ENCODE results near the gene SLIT3.

SLIT3 gene

DNA sequence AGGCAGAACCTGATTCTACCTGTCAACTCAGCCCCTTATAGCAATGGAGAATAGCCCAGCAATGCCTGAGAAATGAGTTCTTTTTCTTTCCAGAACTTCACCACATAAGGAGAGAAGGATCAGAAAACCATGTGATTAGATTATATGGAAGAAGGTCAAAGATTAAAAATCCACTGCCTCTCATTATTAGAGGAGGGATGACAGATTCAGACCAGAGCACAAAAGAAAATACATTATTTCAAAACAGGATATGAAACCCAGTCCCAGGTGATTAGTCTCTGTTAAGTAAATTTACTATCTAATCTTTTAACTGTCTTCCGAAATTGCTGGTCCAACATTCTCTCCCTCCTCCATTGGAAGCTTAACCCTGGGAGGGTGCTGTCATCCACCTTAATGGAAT is 322.4 kb downstream of the SLIT3 start:
- no peak overlapping the region for H3K9ac ChIP-seq (ENCODE audit: low read length)
- no peaks in the 10 kb centered on the region for H3K36me3 ChIP-seq (ENCODE audit: control insufficient read depth, insufficient read depth, low read length)
- H3K4me1 ChIP-seq (ENCODE audit: control insufficient read depth, insufficient read depth, low read length): peaks cover 4% of the 10 kb centered on the region; the same call in 1 of the 2 replicates
- H3K4me3 ChIP-seq (ENCODE audit: low read depth, low read length): no peak overlapping the region
- H3K27me3 ChIP-seq (ENCODE audit: control insufficient read depth, insufficient read depth, low read length): no peaks in the 10 kb centered on the region
- H3K27ac ChIP-seq (ENCODE audit: low read depth, low read length): no peak overlapping the region
- no peaks in the 10 kb centered on the region for H3K9me3 ChIP-seq (ENCODE audit: control insufficient read depth, insufficient read depth, low read depth, low read length)

DNA sequence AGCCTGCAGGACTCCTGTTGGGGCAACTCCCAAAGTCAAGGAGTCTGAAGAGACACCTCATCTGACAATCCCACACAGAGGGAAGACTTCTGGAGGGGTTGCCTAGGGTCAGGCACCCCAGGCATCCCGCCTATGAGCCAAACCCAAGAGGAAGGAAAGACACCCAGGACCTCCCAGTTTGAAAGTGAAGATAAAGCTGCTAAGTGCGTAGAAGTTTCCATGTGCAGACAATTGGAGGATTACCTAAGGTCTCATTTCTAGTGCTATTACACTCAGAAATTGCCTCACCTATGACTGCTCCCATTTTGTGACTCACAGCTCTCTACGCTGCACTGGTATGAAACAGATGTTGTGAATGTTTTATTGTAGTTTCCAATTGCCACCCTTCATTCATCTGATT is 322.9 kb downstream of the SLIT3 start:
- Histone ChIP-seq H3K4me3 (ENCODE audit: low read depth, low read length) (no peak overlapping the region), H3K4me1 (ENCODE audit: control insufficient read depth, insufficient read depth, low read length) (peaks cover 4% of the 10 kb centered on the region; the same call in 1 of the 2 replicates), H3K9me3 (ENCODE audit: control insufficient read depth, insufficient read depth, low read depth, low read length) (no peaks in the 10 kb centered on the region), H3K9ac (ENCODE audit: low read length) (no peak overlapping the region), H3K36me3 (ENCODE audit: control insufficient read depth, insufficient read depth, low read length) (no peaks in the 10 kb centered on the region), H3K27me3 (ENCODE audit: control insufficient read depth, insufficient read depth, low read length) (no peaks in the 10 kb centered on the region), H3K27ac (ENCODE audit: low read depth, low read length) (no peak overlapping the region)

DNA sequence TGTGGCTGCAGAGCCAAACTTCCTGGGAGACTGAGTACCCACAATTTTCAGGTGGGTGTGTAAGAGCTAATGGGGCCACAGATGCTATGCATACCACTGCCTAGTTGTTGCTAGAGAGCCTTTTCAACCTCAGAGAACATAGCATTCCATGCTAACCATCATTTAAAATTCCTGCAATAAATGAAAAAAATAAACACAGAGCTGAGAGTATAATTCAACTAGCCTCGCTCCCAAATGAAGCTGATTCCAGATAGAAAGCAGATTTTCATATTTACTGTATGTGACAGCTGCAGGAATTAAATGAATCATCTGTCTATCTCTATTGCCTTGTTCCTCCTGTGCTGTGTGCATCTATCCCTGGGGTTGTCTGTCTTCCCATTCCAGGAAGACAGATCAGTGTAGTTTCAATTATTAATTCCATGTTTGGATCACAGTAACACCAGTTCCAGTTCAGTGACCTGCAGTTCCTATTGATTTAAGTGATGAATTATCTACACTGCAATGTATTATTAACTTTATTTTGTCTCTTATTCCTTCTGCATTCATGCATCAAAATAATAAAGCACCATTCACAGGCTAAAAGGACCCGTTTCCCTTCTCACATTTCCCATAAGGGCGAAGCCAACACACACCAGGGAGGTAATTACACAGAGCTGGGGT is 324.5 kb downstream of the SLIT3 start:
- H3K4me3 ChIP-seq (ENCODE audit: low read depth, low read length): no peak overlapping the region
- no peaks in the 10 kb centered on the region for H3K9me3 ChIP-seq (ENCODE audit: control insufficient read depth, insufficient read depth, low read depth, low read length)
- no peak overlapping the region for H3K9ac ChIP-seq (ENCODE audit: low read length)
- no peaks in the 10 kb centered on the region for H3K27me3 ChIP-seq (ENCODE audit: control insufficient read depth, insufficient read depth, low read length)
- peaks cover 4% of the 10 kb centered on the region; the same call in 1 of the 2 replicates for H3K4me1 ChIP-seq (ENCODE audit: control insufficient read depth, insufficient read depth, low read length)
- H3K27ac ChIP-seq (ENCODE audit: low read depth, low read length): no peak overlapping the region
- H3K36me3 ChIP-seq (ENCODE audit: control insufficient read depth, insufficient read depth, low read length): no peaks in the 10 kb centered on the region

DNA sequence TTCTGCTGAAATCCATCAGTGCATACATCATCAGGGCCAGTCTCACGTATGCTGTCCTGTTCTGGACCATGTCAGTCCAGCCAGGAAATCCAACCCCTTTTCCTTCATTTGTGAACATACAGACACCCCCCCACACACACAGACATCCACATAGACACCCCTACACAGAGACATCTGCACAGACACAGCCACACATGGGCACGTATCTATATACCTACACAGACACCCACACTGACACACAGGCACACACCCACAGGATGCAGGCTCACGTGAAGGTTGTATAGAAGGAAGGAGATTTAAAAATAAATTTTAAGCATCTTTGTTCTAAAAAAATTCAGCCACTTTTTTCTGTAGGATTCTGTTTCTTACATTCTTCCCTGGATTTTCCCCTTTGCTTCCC is 325.6 kb downstream of the SLIT3 start:
- Histone ChIP-seq H3K27me3 (ENCODE audit: control insufficient read depth, insufficient read depth, low read length) (no peaks in the 10 kb centered on the region), H3K4me3 (ENCODE audit: low read depth, low read length) (no peak overlapping the region), H3K9ac (ENCODE audit: low read length) (no peak overlapping the region), H3K9me3 (ENCODE audit: control insufficient read depth, insufficient read depth, low read depth, low read length) (no peaks in the 10 kb centered on the region), H3K4me1 (ENCODE audit: control insufficient read depth, insufficient read depth, low read length) (peaks cover 4% of the 10 kb centered on the region; the same call in 1 of the 2 replicates), H3K36me3 (ENCODE audit: control insufficient read depth, insufficient read depth, low read length) (no peaks in the 10 kb centered on the region), H3K27ac (ENCODE audit: low read depth, low read length) (no peak overlapping the region)

DNA sequence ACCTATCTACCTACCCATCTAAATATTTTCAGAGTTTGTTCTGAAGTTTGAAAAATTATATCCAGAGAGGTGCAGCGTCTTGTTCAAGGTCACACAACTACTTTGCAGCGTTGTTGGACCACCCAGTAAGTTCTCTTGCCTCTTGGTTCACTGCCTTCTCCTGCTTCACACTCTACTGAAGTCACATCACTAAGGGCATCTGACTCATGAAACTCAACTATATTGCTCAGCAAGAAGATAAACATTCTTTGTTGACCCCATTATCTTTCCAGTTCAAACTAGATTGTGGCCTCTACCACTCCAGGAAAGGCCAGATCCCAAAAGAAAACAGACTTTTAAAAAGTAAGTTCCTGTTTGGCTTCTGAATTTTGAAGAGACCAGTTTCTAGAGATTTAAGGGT is 326.9 kb downstream of the SLIT3 start:
- Histone ChIP-seq H3K27me3 (ENCODE audit: control insufficient read depth, insufficient read depth, low read length) (no peaks in the 10 kb centered on the region), H3K9me3 (ENCODE audit: control insufficient read depth, insufficient read depth, low read depth, low read length) (no peaks in the 10 kb centered on the region), H3K4me1 (ENCODE audit: control insufficient read depth, insufficient read depth, low read length) (peaks cover 4% of the 10 kb centered on the region; the same call in 1 of the 2 replicates), H3K27ac (ENCODE audit: low read depth, low read length) (no peak overlapping the region), H3K9ac (ENCODE audit: low read length) (no peak overlapping the region), H3K4me3 (ENCODE audit: low read depth, low read length) (no peak overlapping the region), H3K36me3 (ENCODE audit: control insufficient read depth, insufficient read depth, low read length) (no peaks in the 10 kb centered on the region)

DNA sequence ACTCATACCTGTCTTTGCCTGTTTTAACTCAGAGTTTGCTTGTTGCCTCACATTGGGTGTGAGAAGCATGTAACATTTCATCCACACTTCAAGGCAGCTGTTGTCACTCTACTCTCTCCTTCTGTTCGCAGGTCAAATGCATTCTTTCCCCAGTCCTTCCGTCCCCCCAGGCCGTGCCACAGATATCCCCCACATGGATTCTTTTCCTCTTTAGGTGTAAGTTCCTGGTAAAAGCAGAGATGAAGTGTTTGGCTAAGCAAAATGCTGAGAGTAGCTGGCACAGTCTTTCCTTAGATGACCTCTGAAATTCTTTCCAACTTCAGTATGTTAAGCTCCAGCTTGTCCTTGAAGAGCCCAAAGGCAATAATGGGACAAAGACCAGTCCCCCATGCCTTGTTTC is 328.2 kb downstream of the SLIT3 start:
- Histone ChIP-seq H3K4me3 (ENCODE audit: low read depth, low read length) (no peak overlapping the region), H3K9ac (ENCODE audit: low read length) (no peak overlapping the region), H3K27ac (ENCODE audit: low read depth, low read length) (no peak overlapping the region), H3K4me1 (ENCODE audit: control insufficient read depth, insufficient read depth, low read length) (peaks cover 4% of the 10 kb centered on the region; the same call in 1 of the 2 replicates), H3K9me3 (ENCODE audit: control insufficient read depth, insufficient read depth, low read depth, low read length) (no peaks in the 10 kb centered on the region), H3K27me3 (ENCODE audit: control insufficient read depth, insufficient read depth, low read length) (no peaks in the 10 kb centered on the region), H3K36me3 (ENCODE audit: control insufficient read depth, insufficient read depth, low read length) (no peaks in the 10 kb centered on the region)

DNA sequence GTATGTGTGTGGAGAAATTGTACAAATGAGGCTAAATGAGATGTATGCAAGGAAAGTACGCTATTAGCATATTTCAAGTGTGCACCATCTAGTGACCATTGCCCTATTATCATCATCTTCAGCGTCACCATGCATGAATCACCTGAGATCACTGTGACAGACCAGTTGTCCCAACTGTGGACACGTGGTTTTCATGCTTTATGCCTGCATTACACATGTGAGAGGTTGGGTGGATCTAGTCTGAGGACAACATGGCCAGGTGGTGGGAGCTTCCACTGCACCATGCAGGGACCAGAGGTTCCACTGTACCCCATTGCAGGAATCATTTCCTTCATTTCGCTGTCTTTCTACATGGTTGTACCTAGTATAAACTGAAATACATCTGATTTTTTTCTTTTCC is 329.8 kb downstream of the SLIT3 start:
- Histone ChIP-seq H3K9me3 (ENCODE audit: control insufficient read depth, insufficient read depth, low read depth, low read length) (no peaks in the 10 kb centered on the region), H3K27ac (ENCODE audit: low read depth, low read length) (no peak overlapping the region), H3K27me3 (ENCODE audit: control insufficient read depth, insufficient read depth, low read length) (no peaks in the 10 kb centered on the region), H3K9ac (ENCODE audit: low read length) (no peak overlapping the region), H3K4me1 (ENCODE audit: control insufficient read depth, insufficient read depth, low read length) (no peaks in the 10 kb centered on the region; the same call in 1 of the 2 replicates), H3K36me3 (ENCODE audit: control insufficient read depth, insufficient read depth, low read length) (no peaks in the 10 kb centered on the region), H3K4me3 (ENCODE audit: low read depth, low read length) (no peak overlapping the region)

DNA sequence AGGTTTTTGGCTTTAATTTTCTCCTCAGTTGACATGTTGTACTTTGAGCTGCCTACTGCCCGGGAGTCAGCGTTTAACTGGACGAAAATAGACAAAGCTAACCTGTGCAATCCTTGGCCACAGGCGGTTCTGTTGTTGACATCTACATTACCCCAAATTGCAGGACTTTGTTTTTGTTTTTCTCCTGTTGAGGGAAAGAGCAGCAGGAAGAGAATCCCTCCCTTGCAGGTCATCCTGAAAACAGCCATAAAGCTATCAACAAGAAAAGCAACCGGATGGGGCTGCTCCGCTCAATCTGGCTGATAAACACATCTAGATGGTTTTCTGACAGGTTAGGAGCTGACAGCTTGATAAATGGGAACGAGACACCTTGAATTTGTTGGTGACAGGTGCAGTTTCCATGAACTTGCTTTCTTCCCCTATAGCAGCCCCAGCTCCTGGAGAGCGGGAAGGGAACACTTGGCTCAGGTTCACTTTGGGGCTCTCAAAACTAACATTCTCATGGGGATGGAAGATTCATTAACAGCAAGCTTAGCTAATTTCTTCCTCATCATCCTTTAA is 331.5 kb downstream of the SLIT3 start:
- Histone ChIP-seq H3K4me1 (ENCODE audit: control insufficient read depth, insufficient read depth, low read length) (no peaks in the 10 kb centered on the region), H3K9ac (ENCODE audit: low read length) (no peak overlapping the region), H3K4me3 (ENCODE audit: low read depth, low read length) (no peak overlapping the region), H3K27me3 (ENCODE audit: control insufficient read depth, insufficient read depth, low read length) (no peaks in the 10 kb centered on the region), H3K27ac (ENCODE audit: low read depth, low read length) (no peak overlapping the region), H3K9me3 (ENCODE audit: control insufficient read depth, insufficient read depth, low read depth, low read length) (no peaks in the 10 kb centered on the region), H3K36me3 (ENCODE audit: control insufficient read depth, insufficient read depth, low read length) (no peaks in the 10 kb centered on the region)

DNA sequence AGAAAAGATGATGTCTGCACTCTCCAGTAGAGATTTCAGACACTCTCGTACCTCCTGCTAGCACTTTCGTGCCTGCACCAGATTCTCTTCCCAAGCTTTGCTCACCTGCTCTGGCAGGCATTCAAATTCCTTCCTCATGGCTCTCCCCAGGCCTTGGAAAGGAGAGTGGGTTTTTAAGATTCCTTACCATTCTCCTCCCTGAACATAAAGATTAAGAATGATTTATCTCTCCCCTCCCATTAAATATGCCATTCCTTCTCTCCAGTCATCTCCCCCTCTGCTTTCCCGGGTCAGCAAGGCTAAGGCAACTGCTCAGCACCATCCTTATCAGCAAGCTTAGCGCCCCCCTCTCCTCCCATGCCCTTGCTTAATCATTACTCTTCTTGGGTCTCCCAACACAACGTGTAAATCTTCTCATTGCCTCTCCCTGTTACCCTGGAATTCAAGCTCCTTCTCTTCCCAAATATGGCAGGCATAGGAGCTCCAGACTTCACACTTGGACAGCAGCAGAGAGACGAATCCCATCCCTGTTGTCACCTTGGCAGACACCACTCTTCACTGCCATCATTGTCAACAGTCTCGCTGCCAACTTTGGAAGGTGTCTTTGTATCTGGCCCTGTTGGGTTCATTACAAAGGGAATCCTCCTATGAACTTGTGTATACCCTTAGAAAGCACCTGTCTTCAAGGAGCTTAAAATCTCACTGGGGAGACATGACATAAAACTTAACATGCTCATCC is 332.9 kb downstream of the SLIT3 start:
- Histone ChIP-seq H3K9me3 (ENCODE audit: control insufficient read depth, insufficient read depth, low read depth, low read length) (no peaks in the 10 kb centered on the region), H3K27ac (ENCODE audit: low read depth, low read length) (no peak overlapping the region), H3K27me3 (ENCODE audit: control insufficient read depth, insufficient read depth, low read length) (no peaks in the 10 kb centered on the region), H3K4me1 (ENCODE audit: control insufficient read depth, insufficient read depth, low read length) (no peaks in the 10 kb centered on the region), H3K36me3 (ENCODE audit: control insufficient read depth, insufficient read depth, low read length) (no peaks in the 10 kb centered on the region), H3K9ac (ENCODE audit: low read length) (no peak overlapping the region), H3K4me3 (ENCODE audit: low read depth, low read length) (no peak overlapping the region)

DNA sequence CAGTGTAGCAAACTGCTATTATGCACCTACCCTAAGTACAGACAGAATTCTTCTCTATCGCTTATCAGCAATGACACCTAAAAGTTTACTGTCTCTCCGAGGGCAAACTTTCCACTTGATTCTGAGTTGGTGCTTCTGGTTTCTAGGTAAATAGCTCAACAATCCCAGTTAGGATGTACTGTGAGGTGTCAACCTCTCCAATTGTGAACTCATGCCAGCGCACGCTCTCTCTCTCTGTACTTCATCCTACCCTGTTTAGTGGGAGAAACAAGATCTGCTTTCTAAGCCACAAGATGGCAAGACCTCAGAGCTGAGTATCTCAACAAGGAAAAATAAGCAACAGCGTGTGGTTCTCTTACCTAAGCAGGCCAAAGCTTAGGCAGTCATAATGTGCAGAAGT is 335.3 kb downstream of the SLIT3 start:
- no peaks in the 10 kb centered on the region for H3K9me3 ChIP-seq (ENCODE audit: control insufficient read depth, insufficient read depth, low read depth, low read length)
- H3K36me3 ChIP-seq (ENCODE audit: control insufficient read depth, insufficient read depth, low read length): no peaks in the 10 kb centered on the region
- no peak overlapping the region for H3K4me3 ChIP-seq (ENCODE audit: low read depth, low read length)
- no peak overlapping the region for H3K27ac ChIP-seq (ENCODE audit: low read depth, low read length)
- H3K27me3 ChIP-seq (ENCODE audit: control insufficient read depth, insufficient read depth, low read length): no peaks in the 10 kb centered on the region
- H3K9ac ChIP-seq (ENCODE audit: low read length): no peak overlapping the region
- H3K4me1 ChIP-seq (ENCODE audit: control insufficient read depth, insufficient read depth, low read length): peaks cover 7% of the 10 kb centered on the region; the same call in 1 of the 2 replicates

DNA sequence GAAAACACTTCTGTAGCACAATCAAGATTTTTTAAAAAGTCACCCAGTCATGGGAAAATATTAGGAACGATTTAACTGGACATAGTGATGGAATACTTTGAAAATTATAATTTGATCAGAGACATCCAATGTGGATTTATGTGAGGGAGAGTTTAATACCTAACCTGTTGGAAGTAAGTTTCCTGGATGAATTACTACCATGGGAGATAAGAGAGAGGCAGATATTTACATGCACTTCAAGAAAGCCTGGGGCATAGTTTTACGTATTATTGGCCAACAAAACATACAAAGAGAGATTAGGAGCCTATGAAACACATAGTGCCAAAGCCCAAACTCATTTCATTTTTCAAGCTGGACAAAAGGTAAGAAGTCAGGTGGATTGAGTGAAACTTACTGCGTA is 336.8 kb downstream of the SLIT3 start:
- H3K27me3 ChIP-seq (ENCODE audit: control insufficient read depth, insufficient read depth, low read length): no peaks in the 10 kb centered on the region
- H3K36me3 ChIP-seq (ENCODE audit: control insufficient read depth, insufficient read depth, low read length): no peaks in the 10 kb centered on the region
- no peaks in the 10 kb centered on the region for H3K9me3 ChIP-seq (ENCODE audit: control insufficient read depth, insufficient read depth, low read depth, low read length)
- H3K27ac ChIP-seq (ENCODE audit: low read depth, low read length): no peak overlapping the region
- H3K4me3 ChIP-seq (ENCODE audit: low read depth, low read length): no peak overlapping the region
- H3K9ac ChIP-seq (ENCODE audit: low read length): no peak overlapping the region
- H3K4me1 ChIP-seq (ENCODE audit: control insufficient read depth, insufficient read depth, low read length): peaks cover 7% of the 10 kb centered on the region; the same call in 1 of the 2 replicates

Measured in HUES6 (cell line).